Heart right ventricle (tissue), 16 donors: ENCODE results near the gene CCDC181. TPM values are rescaled to one million over a fixed set of nuclear protein-coding genes. Genes with fewer than 3 reads are reported as not detected.

Experiments used
- ATAC-seq, 8 donors: fragments of 200-7000 bp; cut with Tn5 transposase; one replicate each; pipeline ENCODE4 v1.9.1; 2020; ENCODE audit warnings: mild to moderate bottlenecking in 8 of 8, moderate library complexity in 8 of 8, moderate number of reproducible peaks in 1 of 8
- DNase-seq, 2 donors: peaks; one replicate each; pipeline ENCODE4 v3.0.0-alpha.2; 2020
- H3K27ac ChIP-seq, 10 donors: fragments of 200-600 bp; sonication (generic) in 2 of 10; one replicate each; pipeline versions ENCODE4 v1.5.0 to v1.8.0; 2020 to 2022; ENCODE audit warnings: mild to moderate bottlenecking in 3 of 10
- H3K27me3 ChIP-seq, 7 donors: fragments of 200-600 bp; one replicate each; pipeline ENCODE4 v1.8.0; 2021 to 2022; ENCODE audit warnings: mild to moderate bottlenecking in 2 of 7
- H3K36me3 ChIP-seq, 9 donors: fragments of 200-600 bp; sonication (generic) in 1 of 9; one replicate each; pipeline versions ENCODE4 v1.5.0 to v1.8.0; 2020 to 2022; ENCODE audit warnings: mild to moderate bottlenecking in 2 of 9
- H3K4me1 ChIP-seq, 9 donors: fragments of 200-600 bp; sonication (generic) in 1 of 9; one replicate each; pipeline versions ENCODE4 v1.5.0 to v1.8.0; 2020 to 2022; ENCODE audit warnings: mild to moderate bottlenecking in 4 of 9
- H3K4me3 ChIP-seq, 10 donors: fragments of 200-600 bp; sonication (generic) in 2 of 10; one replicate each; pipeline versions ENCODE4 v1.5.0 to v1.8.0; 2020 to 2022; ENCODE audit warnings: mild to moderate bottlenecking in 7 of 10, moderate library complexity in 2 of 10
- H3K9me3 ChIP-seq, 11 donors: fragments of 200-600 bp in 10 of 11; sonication (generic) in 2 of 11; one replicate each; pipeline versions ENCODE4 v1.5.0 to v1.8.0; 2013 to 2022; ENCODE audit warnings: mild to moderate bottlenecking in 2 of 11, control low read depth in 1 of 11, moderate library complexity in 1 of 11
- CTCF ChIP-seq, 9 donors: fragments of 200-600 bp; sonication (generic) in 2 of 9; IDR thresholded peaks; one replicate each; pipeline versions ENCODE4 v1.5.0 to v1.8.0; 2021 to 2022; ENCODE audit warnings: antibody characterized with exemption in 9 of 9, mild to moderate bottlenecking in 5 of 9, moderate library complexity in 1 of 9
- WGBS, 2 donors: extraction: QIAGEN DNeasy Blood & Tissue Kit; methylation state at CpG; one replicate each; pipeline ENCODE4 v1.1.7; 2013; ENCODE audit warnings: inconsistent platforms in 1 of 2; 5-methylcytosine and 5-hydroxymethylcytosine counted together
- intact Hi-C, 10 donors: fragments of 100-400 bp; cut with DNase I; formaldehyde crosslinking; loops; one replicate each; pipeline versions ENCODE4 v1.11.1 to v1.14.2; 2022
- polyA plus RNA-seq, 2 donors: library from polyadenylated mRNA; stranded (reverse); fragments of 200-250 nt; gene quantifications; one replicate each; pipeline ENCODE4 v1.2.3, GENCODE V29; 2013
- total RNA-seq, 10 donors: library from RNA; stranded (reverse); fragmentation: NEBNext Ultra II Directional in 3 of 10; extraction: Animal tissue kit (Norgen Biotek cat#: 25700) in 3 of 10; gene quantifications; one replicate each; pipeline versions ENCODE4 v1.2.1 to v1.2.4, GENCODE V29; 2021 to 2023
- donor health status: Arrhythmogenic right ventricular cardiomyopathy.
- donor health status: ischemic (EF 13 %, LVEDD 7.1; RV severe dilation, severe dysfunction).
- donor health status: healthy with polysubstance abuse.
- donor health status: DM: no; HTN: yes; CAD: no.
- donor health status: DM: no; HTN: no; CAD: no.
- donor health status: ischemic (EF 25% LVEDD 6.9; RV normal size, moderate dysfunction).
- donor health status: ischemic (EF 25% LVEDD 5.7; RV mildly dilated, moderate dysfunction).
- donor health status: healthy.
- donor health status: DM: yes; HTN: yes; CAD: no.
- donor health status: Ischemic cardiomyopathy.
- donor health status: ischemic (EF 35%, LVEDD 5.7; RV mildly dilated, moderate dysfunction).
- donor health status: nonischemic (EF 11% LVEDD 7.7; RV severe dilation, severe dysfunction).
- donor health status: DM: yes; HTN: yes; CAD: no.
- donor health status: PGD.
- donor health status: ischemic (EF 29% LVEDD 5.4; RV normal size, mild dysfunction).
- donor health status: nonischemic (EF 23%, LVEDD 6.1; RV moderate dilation, normal function).

Gene CCDC181
- total and polyA plus RNA-seq, 12 donors: 0.51 to 1.5 (median 0.96) TPM

GRCh38 chr1:169456029-169456428 is 28.8 kb upstream of the CCDC181 start:
- 57 to 70% methylated on average over 2 of the region's 2 CpGs for WGBS, 2 donors
- Histone ChIP-seq H3K4me1 (peaks cover 0 to 11% (median 0%) of the 10 kb centered on the region in 9 donors), H3K36me3 (no peaks in the 10 kb centered on the region), H3K27ac (no peak overlapping the region), H3K4me3 (no peak overlapping the region), H3K9me3 (peaks cover 0 to 25% (median 11%) of the 10 kb centered on the region in 11 donors), H3K27me3 (peaks cover 0 to 7% (median 0%) of the 10 kb centered on the region in 7 donors)
- no peak for DNase-seq
- intact Hi-C loops: no loop called here
- ATAC-seq: no peak
- no peak for TF ChIP-seq CTCF (IDR thresholded peaks at IDR 0.05)

GRCh38 chr1:169452921-169453320 is 25.6 kb upstream of the CCDC181 start:
- no peak for TF ChIP-seq CTCF (IDR thresholded peaks at IDR 0.05)
- 88 to 89% methylated on average over 2 of the region's 2 CpGs for WGBS, 2 donors
- Histone ChIP-seq H3K9me3 (peaks cover 0 to 19% (median 11%) of the 10 kb centered on the region in 11 donors), H3K27ac (no peak overlapping the region), H3K4me3 (no peak overlapping the region), H3K4me1 (no peaks in the 10 kb centered on the region), H3K27me3 (no peaks in the 10 kb centered on the region), H3K36me3 (no peaks in the 10 kb centered on the region)
- DNase-seq: no peak
- ATAC-seq: no peak
- intact Hi-C loops: no loop called here

- DNase-seq (no peak), ATAC-seq (no peak)
- no peaks in the 10 kb centered on the region for H3K27me3 ChIP-seq
- WGBS, 2 donors: 91 to 93% methylated on average over 1 of the region's 1 CpG
- H3K27ac ChIP-seq: no peak overlapping the region
- H3K36me3 ChIP-seq: no peaks in the 10 kb centered on the region
- intact Hi-C loops: no loop called here
- no peaks in the 10 kb centered on the region for H3K4me1 ChIP-seq
- no peak for TF ChIP-seq CTCF (IDR thresholded peaks at IDR 0.05)
- peaks cover 0 to 3% (median 0%) of the 10 kb centered on the region in 11 donors for H3K9me3 ChIP-seq
- H3K4me3 ChIP-seq: no peak overlapping the region
Observed at GRCh38 chr1:169451218-169451824, 24.0 kb upstream of the CCDC181 start.

- DNase-seq (no peak), ATAC-seq (no peak)
- no peaks in the 10 kb centered on the region for H3K36me3 ChIP-seq
- no peak for TF ChIP-seq CTCF (IDR thresholded peaks at IDR 0.05)
- H3K4me1 ChIP-seq: no peaks in the 10 kb centered on the region
- no peak overlapping the region for H3K27ac ChIP-seq
- peaks cover 0 to 14% (median 0%) of the 10 kb centered on the region in 7 donors for H3K27me3 ChIP-seq
- no peaks in the 10 kb centered on the region for H3K9me3 ChIP-seq
- intact Hi-C loops: no loop called here
- H3K4me3 ChIP-seq: no peak overlapping the region
- 54 to 63% methylated on average over 3 of the region's 3 CpGs for WGBS, 2 donors
Observed at GRCh38 chr1:169443923-169444322, 16.6 kb upstream of the CCDC181 start.
